Stimulated activated CD4-positive, alpha-beta T cell treated with anti-CD3 and anti-CD28 coated beads, TNF-alpha, amount 100 ng/mL, for 48 hours (primary cell): ENCODE measurements around the gene SYNGR1.
"Not testable (repeated sequence)": the region's sequence is repeated elsewhere in the genome, so short reads cannot be mapped to it uniquely, and the experiment has no call there.

Experiments
- DNase-seq, 3 donors: peaks; one replicate each; pipeline ENCODE4 v3.0.0-alpha.2; 2020; ENCODE audit warnings: low read depth in 3 of 3

SYNGR1 gene

DNA sequence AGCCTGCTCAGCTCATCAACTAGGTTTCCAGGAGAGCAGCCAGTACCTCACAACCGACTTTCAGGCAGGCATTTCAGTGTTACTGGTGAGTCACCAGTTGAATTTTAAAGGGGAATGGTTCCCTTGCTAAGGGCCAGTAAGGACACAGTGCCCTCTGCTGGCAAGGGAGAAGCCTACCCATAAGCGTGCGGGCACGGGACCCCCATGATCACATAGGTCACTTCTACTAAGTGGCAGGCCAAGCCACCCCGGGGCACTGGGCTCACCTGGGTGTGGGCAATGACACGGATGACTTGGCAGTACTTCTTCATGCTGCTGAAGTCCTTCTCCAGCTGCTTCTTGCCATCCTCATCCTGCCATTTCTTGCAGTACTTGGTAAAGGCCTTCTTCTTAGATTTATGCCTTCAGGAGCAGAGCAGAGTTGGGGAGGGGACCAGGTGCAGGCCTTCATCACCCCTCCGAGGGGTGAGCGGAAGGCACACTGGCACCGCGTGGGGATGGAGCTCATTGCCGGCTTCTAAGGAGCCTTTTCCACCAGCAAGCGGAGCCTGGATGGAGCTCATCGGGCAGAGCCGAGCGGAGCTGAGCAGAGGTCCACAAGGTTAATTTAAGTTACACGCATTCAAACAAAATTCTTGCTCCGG, 33.2 kb upstream of the SYNGR1 start:
- DNase-seq, result peak; percentile 63 to 77 (median 69)

GRCh38 chr22:39317084-39317774, 32.6 kb upstream of the SYNGR1 start:
- DNase-seq, result no peak

DNA sequence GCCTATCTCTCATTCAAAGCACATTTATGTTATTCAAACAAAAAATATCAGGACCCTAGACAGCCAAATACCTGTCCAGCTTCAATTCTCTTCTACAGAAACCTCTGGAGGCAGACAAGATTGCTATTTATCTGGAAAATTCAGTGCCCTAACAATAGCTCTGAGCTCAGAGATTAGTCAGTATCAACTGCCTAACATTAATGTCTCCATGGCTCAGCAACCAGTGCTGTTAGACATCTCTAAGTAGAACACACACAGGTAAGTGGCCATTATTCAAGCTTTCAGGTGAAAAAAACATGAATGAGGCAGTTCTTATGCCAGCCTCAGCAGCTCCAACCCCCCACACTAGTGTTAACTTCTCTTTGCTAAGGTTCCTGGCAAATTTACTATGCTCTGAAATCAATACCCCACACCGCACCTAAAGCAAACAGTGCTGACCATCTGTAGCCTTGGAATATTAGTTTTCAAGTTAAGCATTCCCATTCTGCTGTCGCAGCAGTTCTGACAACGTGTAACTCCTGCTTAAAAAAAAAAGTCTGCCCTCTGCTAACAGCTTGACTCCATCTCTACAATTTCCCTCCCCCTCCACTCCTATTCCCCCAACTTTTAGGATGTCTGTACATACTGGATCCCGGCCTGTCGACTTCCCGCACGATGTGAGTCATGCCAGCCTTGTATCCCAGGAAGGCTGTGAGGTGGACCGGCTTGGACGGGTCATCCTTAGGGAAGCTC, 31.9 kb upstream of the SYNGR1 start:
- DNase-seq, result no peak

DNA sequence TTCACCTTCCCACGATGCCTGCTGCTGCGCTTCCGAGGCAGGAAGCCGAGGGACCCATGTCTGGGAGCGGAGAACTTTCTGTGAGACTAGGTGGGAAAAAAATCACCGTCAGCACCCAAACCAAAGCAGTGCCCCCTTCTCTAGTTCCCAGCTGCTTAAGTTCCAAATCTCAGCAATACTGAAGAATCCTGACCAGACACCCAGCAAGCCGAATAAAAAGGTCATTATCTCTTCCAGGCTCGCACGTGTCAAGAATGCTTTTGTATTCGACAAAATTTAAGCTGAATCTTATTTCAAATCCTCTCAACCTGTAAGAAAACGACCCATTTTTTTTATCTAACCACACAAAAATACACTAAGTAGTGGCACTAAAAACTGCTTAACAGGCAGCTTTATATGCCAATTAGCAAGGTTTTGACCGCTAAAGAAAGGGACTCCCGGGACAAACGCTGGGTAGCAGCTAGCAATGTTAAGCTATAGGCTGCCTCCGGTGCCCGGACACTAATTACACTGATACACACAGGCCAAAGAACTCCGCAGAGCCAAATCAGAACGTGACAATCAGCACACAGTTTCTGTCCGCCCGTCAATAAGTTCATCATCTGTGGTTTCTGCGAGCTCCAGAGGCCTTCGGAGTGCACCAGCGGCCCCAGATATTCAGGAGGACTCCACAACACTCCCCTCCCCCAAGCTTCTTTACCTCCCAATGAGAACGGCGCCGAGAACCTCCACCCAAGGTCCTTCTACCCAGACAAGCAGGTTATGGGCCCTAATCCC, 31.1 kb upstream of the SYNGR1 start:
- no peak for DNase-seq

DNA sequence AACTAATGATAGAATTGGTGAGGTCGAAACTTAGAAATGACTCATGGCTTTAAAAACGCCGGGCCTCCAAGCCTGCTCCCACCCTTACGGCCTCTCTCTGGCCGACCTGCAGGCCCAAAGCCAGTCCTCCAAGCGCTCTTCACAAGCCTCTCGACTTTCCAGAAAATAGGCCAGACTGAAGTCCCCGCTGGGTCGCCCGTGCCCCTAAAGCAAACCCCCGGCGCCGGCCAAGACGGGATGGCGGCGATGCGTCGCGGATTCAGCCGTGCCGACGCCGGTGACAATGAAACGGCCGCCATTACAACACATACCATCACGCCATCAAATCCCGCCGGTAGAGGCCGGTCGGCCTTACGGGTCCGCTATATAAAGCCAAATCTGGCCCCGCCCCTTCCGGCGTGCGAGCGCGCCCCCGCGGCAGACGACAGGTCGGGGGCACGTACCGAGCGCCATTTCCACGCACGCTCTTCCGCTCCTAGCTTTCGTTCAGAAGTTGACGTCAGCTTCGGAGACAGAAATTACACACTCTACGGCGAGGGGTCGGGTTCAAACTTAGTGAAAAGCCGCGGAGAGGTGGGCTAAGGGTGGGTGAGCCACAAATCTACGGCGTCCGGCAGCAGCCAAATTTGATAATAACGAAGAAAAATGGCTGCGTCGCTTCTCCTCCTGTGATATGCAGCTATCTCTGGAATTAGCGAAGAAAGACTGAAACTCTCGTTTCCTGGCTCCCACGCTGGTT, 30.3 kb upstream of the SYNGR1 start, which contains the start of gene RPL3:
TSS of gene RPL3 (minus strand) at position 340 of the 739 bp plus-strand sequence. CDS start at position 314, 26 bp downstream.
- DNase-seq, result peak; percentile 92 to 97 (median 93)

DNA sequence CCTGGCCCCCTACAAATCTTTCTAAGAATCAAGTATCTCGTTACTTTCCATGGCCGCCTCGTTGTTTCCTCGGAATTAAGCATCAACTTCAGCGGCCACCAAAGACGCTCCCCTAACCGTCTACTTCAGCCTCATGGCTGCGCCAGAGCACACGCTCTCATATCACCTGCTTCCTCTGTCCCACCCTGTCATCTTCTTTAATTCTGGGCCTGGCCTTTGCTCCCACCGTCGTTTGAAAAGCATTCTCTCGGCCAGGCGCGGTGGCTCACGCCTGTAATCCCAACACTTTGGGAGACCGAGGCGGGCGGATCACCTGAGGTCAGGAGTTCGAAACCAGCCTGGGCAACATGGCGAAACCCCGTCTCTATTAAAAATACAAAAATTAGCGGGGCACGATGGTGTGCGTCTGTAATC, 29.2 kb upstream of the SYNGR1 start:
- not testable (repeated sequence) for DNase-seq

- no peak for DNase-seq
These were observed 24.3 kb upstream of the SYNGR1 start for GRCh38 chr22:39325392-39325932.

GRCh38 chr22:39327995-39328754, 21.6 kb upstream of the SYNGR1 start:
- DNase-seq, result no peak

GRCh38 chr22:39330553-39330952, 19.2 kb upstream of the SYNGR1 start:
- not testable (repeated sequence) for DNase-seq

- DNase-seq, result no peak
These were observed 17.2 kb upstream of the SYNGR1 start for GRCh38 chr22:39332441-39333064.

GRCh38 chr22:39336411-39336810, 13.4 kb upstream of the SYNGR1 start:
- DNase-seq, result no peak

- DNase-seq, result not testable (repeated sequence)
These were observed 10.0 kb upstream of the SYNGR1 start for GRCh38 chr22:39339775-39340174.

- no peak for DNase-seq
These were observed 8.6 kb upstream of the SYNGR1 start for GRCh38 chr22:39341179-39341578.

- peak in 2 of 3 donors; percentile 25 to 46 for DNase-seq
These were observed 6.3 kb upstream of the SYNGR1 start for GRCh38 chr22:39343259-39344045.

GRCh38 chr22:39344046-39344390, 5.8 kb upstream of the SYNGR1 start:
- DNase-seq, result no peak

DNA sequence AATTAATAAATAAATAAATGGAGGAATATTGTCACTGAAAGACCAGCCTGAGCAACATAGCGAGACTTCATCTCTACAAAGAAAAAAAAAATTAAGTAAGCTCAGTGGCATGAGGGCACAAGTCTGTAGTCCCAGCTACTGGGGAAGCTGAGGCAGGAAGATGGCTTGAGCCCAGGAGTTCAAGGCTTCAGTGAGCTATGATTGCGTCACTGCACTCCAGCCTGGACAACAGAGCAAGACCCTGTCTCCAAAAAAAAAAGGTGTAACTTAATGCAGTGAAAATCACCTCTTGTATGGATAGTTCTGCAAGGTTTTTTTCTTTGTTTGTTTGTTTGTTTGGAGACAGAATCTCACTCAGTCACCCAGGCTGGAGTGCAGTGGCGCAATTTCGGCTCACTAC, 4.6 kb upstream of the SYNGR1 start:
- DNase-seq, result no peak

GRCh38 chr22:39348909-39349505, 784 bp upstream of the SYNGR1 start:
- DNase-seq, result no peak

DNA sequence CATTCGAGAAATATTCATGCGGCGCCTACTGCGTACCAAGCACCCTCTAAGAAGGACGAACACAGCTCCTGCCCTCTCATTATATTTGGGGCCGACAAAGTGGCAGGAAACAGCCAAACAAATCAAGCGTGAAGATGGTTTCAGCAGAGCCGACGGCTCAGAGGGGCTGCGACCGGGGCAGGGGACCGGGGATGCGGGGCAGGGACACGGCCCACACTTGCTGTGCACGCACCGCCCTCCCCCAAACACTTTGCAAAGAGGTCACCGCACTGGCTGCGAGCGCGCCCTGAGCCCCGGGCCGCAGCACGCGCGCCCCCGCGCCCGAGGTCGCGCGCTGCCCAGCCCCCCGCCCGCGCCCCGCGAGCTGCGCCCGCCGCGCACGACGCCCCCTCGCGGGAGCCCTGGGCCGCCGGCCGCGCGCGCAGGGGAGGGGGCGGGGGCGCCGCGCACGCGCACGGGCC, 255 bp upstream of the SYNGR1 start:
- DNase-seq, result no peak
